Keratinocyte (primary cell): ENCODE results near the gene UBFD1. TPM values are rescaled to one million over a fixed set of nuclear protein-coding genes. Genes with fewer than 3 reads are reported as not detected.

ENCODE experiments used
- DNase-seq: peaks from one replicate; pipeline ENCODE4 v3.0.0-alpha.2; 2011; ENCODE audit warnings: low read depth, missing footprints, low spot score
- FAIRE-seq: peaks from 2 replicates; lab custom pipeline; 2011; peaks lifted over from hg19 to GRCh38; lab: Jason Lieb, UNC
- H2AFZ ChIP-seq: 2 replicates; pipeline ENCODE4 v1.6.0; 2012; ENCODE audit warnings: low read length, control low read depth, inconsistent platforms; ENCODE audit not compliant: control insufficient read depth
- H3K27ac ChIP-seq: 2 replicates; pipeline ENCODE4 v1.5.1; 2011; ENCODE audit warnings: low read length; ENCODE audit not compliant: control insufficient read depth, insufficient read depth
- H3K27me3 ChIP-seq: 3 replicates; pipeline ENCODE4 v1.6.0; 2011; ENCODE audit warnings: low read length; ENCODE audit not compliant: control insufficient read depth, insufficient read depth; ENCODE audit errors: extremely low read depth
- H3K36me3 ChIP-seq, 2 experiments: 2 replicates in 1 of 2; 3 replicates in 1 of 2; pipeline ENCODE4 v1.5.1; 2011; ENCODE audit warnings: low read length in 2 of 2, mild to moderate bottlenecking in 1 of 2; ENCODE audit not compliant: control insufficient read depth in 2 of 2, insufficient read depth in 2 of 2; ENCODE audit errors: extremely low read depth in 1 of 2
- H3K4me1 ChIP-seq: 3 replicates; pipeline ENCODE4 v1.5.1; 2011; ENCODE audit warnings: low read length; ENCODE audit not compliant: control insufficient read depth, insufficient read depth; ENCODE audit errors: extremely low read depth
- H3K4me2 ChIP-seq: 3 replicates; pipeline ENCODE4 v1.6.0; 2011; ENCODE audit warnings: low read depth, low read length; ENCODE audit not compliant: control insufficient read depth, insufficient read depth; ENCODE audit errors: extremely low read depth
- H3K4me3 ChIP-seq, 3 experiments: fragments of 200-600 bp in 1 of 3; sonication (generic) in 1 of 3; 2 replicates in 2 of 3; 3 replicates in 1 of 3; pipeline ENCODE4 v1.5.1; 2011 to 2016; ENCODE audit warnings: low read length in 3 of 3, mild to moderate bottlenecking in 3 of 3, control low read depth in 2 of 3, inconsistent platforms in 1 of 3, low read depth in 1 of 3, mixed read lengths in 1 of 3, mixed run types in 1 of 3, moderate library complexity in 1 of 3; ENCODE audit not compliant: control insufficient read depth in 2 of 3, insufficient read depth in 2 of 3; ENCODE audit errors: extremely low read depth in 1 of 3
- H3K79me2 ChIP-seq: 2 replicates; pipeline ENCODE4 v1.6.0; 2012; ENCODE audit warnings: low read length; ENCODE audit not compliant: control insufficient read depth, insufficient read depth
- H3K9ac ChIP-seq: 3 replicates; pipeline ENCODE4 v1.6.0; 2011; ENCODE audit warnings: low read length; ENCODE audit not compliant: control insufficient read depth, insufficient read depth; ENCODE audit errors: extremely low read depth
- H3K9me1 ChIP-seq: 3 replicates; pipeline ENCODE4 v1.6.0; 2011; ENCODE audit warnings: low read length; ENCODE audit not compliant: control insufficient read depth, insufficient read depth; ENCODE audit errors: extremely low read depth
- H3K9me3 ChIP-seq: 2 replicates; pipeline ENCODE4 v1.5.1; 2012; ENCODE audit warnings: low read depth, low read length; ENCODE audit not compliant: control insufficient read depth
- H4K20me1 ChIP-seq: 3 replicates; pipeline ENCODE4 v1.6.0; 2011; ENCODE audit warnings: low read length; ENCODE audit not compliant: control insufficient read depth, insufficient read depth; ENCODE audit errors: extremely low read depth
- CTCF ChIP-seq, 3 experiments: IDR thresholded peaks in 1 of 3; conservative IDR thresholded peaks in 1 of 3; optimal IDR thresholded peaks in 1 of 3; 2 replicates in 2 of 3; 3 replicates in 1 of 3; pipeline versions ENCODE3 to v1.5.1; 2011; ENCODE audit warnings: low read length in 3 of 3, mild to moderate bottlenecking in 3 of 3, moderate library complexity in 2 of 3, control low read depth in 1 of 3, inconsistent platforms in 1 of 3; ENCODE audit not compliant: insufficient read depth in 2 of 3; ENCODE audit errors: extremely low read depth in 1 of 3
- EZH2 ChIP-seq: IDR thresholded peaks from one replicate; pipeline ENCODE4 v1.6.1; 2012; ENCODE audit warnings: inconsistent platforms, mild to moderate bottlenecking, low read length, moderate library complexity
- dilution Hi-C: fragments of 300-500 bp; cut with MboI; formaldehyde crosslinking; loops from one replicate; pipeline ENCODE4 v1.7.0; 2020; ENCODE audit warnings: low sequenced_read_pairs; ENCODE audit not compliant: extremely low pct_ligation_motif_present
- polyA plus RNA-seq, 5 experiments: library from polyadenylated mRNA; depleted of rRNA in 3 of 5; stranded (reverse) in 3 of 5; stranded (forward) in 1 of 5; unstranded in 1 of 5; fragments of >200 nt; gene quantifications; 1 replicate in 1 of 5; 2 replicates in 3 of 5; 3 replicates in 1 of 5; pipeline versions ENCODE4 v1.2.1 to v1.2.3, GENCODE V29; 2011 to 2012; ENCODE audit warnings: missing spikeins in 2 of 5, low read depth in 1 of 5, low replicate concordance in 1 of 5

UBFD1 gene
- polyA plus RNA-seq, 1 donor (not counting 4 experiments of a cell fraction or from before 2014, with no cell fraction given) = 36.3 TPM

- H3K9me3 ChIP-seq = no peaks in the 10 kb centered on the region
- H3K27me3 ChIP-seq = no peaks in the 10 kb centered on the region
- FAIRE-seq = no peak
- H3K4me1 ChIP-seq = no peaks in the 10 kb centered on the region
- no peak overlapping the region for H3K4me2 ChIP-seq
- H2AFZ ChIP-seq = no peak overlapping the region
- no peak for DNase-seq
- H3K4me3 ChIP-seq = no peak overlapping the region
- TF ChIP-seq EZH2 = no peak
- TF ChIP-seq CTCF (optimal IDR thresholded peaks at IDR 0.05 in 1 of 3, IDR thresholded peaks at IDR 0.05 in 1 of 3, conservative IDR thresholded peaks at IDR 0.05 in 1 of 3; ENCODE audit: extremely low read depth in 1 of 3, insufficient read depth in 2 of 3, low read length in 3 of 3) = no peak
- dilution Hi-C loops = no loop called here
- no peak overlapping the region for H3K27ac ChIP-seq
- H3K9ac ChIP-seq = no peak overlapping the region
- H3K9me1 ChIP-seq = no peaks in the 10 kb centered on the region
- H3K36me3 ChIP-seq = peaks cover 23 to 29% of the 10 kb centered on the region in 2 experiments
- H3K79me2 ChIP-seq = no peaks in the 10 kb centered on the region
- H4K20me1 ChIP-seq = no peaks in the 10 kb centered on the region
These were observed 34.2 kb upstream of the UBFD1 start for GRCh38 chr16:23523321-23523720.

- no peak overlapping the region for H3K9ac ChIP-seq
- no peak for DNase-seq
- H3K4me2 ChIP-seq = no peak overlapping the region
- peaks cover 28 to 34% of the 10 kb centered on the region in 2 experiments for H3K36me3 ChIP-seq
- no peak overlapping the region for H2AFZ ChIP-seq
- no peaks in the 10 kb centered on the region for H3K27me3 ChIP-seq
- no peaks in the 10 kb centered on the region for H3K9me1 ChIP-seq
- H3K79me2 ChIP-seq = no peaks in the 10 kb centered on the region
- H3K4me1 ChIP-seq = no peaks in the 10 kb centered on the region
- no peak overlapping the region for H3K27ac ChIP-seq
- H3K4me3 ChIP-seq = no peak overlapping the region
- FAIRE-seq = no peak
- no peaks in the 10 kb centered on the region for H3K9me3 ChIP-seq
- TF ChIP-seq CTCF (optimal IDR thresholded peaks at IDR 0.05 in 1 of 3, IDR thresholded peaks at IDR 0.05 in 1 of 3, conservative IDR thresholded peaks at IDR 0.05 in 1 of 3; ENCODE audit: extremely low read depth in 1 of 3, insufficient read depth in 2 of 3, low read length in 3 of 3) (no peak), EZH2 (no peak)
- no peaks in the 10 kb centered on the region for H4K20me1 ChIP-seq
- dilution Hi-C loops = no loop called here
These were observed 33.6 kb upstream of the UBFD1 start for GRCh38 chr16:23523876-23524385.
